ENCODE results near the gene ZSCAN21. TPM values are rescaled to one million over a fixed set of nuclear protein-coding genes. Genes with fewer than 3 reads are reported as not detected.

Gene ZSCAN21
- total and polyA plus RNA-seq, 4 donors, result 10.3 to 27.7 (median 19.2) TPM

DNA sequence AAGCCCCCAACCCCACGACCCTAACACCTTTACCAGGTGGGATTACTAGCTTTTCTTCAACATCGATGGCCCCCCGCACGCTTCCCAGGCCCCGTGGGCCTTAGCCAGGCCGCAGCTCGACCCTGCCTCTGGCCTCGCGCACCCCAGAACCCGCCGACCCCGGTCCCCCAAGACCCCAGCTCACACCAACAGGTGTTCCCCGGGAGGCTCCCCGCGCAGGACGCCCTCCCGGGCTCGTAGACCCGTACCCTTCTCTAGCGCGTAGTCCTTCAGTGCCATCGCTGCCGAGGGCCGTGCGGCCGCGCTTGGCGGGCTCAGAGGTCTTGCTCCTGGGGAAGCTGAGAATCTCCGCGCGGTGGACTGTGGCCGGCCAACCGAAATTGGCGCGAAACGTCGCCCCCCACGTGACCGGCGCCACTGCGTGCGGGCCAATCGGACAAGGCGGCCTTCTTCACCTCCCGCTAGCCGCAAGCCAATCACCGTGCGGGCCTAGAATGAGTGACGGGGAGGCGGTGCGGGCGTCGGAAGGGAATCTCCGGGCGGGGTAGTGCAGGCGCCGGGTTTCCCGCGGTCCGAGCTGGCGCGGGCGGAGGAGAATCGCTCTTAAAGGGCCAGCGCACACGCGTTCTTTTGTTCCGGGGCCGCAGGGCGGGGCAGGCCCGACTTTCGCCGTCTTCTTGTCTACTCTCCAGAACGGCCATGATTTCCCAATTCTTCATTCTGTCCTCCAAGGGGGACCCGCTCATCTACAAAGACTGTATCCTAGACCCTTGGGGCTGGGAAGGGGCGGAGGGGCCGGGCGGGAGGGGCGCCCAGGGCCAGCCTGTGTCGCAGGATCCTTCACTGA is 51.7 kb downstream of the ZSCAN21 start, which contains the start of the genes AP4M1 and MCM7:
Gene AP4M1, plus strand, starts transcription at position 628 of the 847 bp plus-strand sequence. Its CDS starts 72 bp downstream, at position 700.
Gene MCM7, minus strand, starts transcription at position 382 of the 847 bp plus-strand sequence. Its CDS starts 103 bp downstream, at position 279.
- H3K27me3 ChIP-seq (ENCODE audit: control insufficient read depth, insufficient read depth, low read length), result no peaks in the 10 kb centered on the region
- H3K27ac ChIP-seq (ENCODE audit: low read depth, low read length), result peak within 1 kb of the TSS; percentile 94
- under 1% methylated on average over 70 of the region's 80 CpGs for WGBS (ENCODE audit: insufficient coverage)
- DNase-seq (ENCODE audit: low read depth in 4 of 6, low spot score in 6 of 6), result peak; percentile 91 to 99 (median 98)
- H3K36me3 ChIP-seq (ENCODE audit: control insufficient read depth, insufficient read depth, low read length), result peaks cover 67% of the 10 kb centered on the region
- H3K9me3 ChIP-seq (ENCODE audit: control insufficient read depth, insufficient read depth, low read length), result no peaks in the 10 kb centered on the region
- H3K4me1 ChIP-seq (ENCODE audit: control insufficient read depth, insufficient read depth, low read length), result peaks cover 32% of the 10 kb centered on the region
- peak within 1 kb of the TSS; percentile 79 for H3K4me3 ChIP-seq (ENCODE audit: low read depth, low read length)

GRCh38 chr7:100102950-100103840 is 53.6 kb downstream of the ZSCAN21 start:
- no peaks in the 10 kb centered on the region for H3K9me3 ChIP-seq (ENCODE audit: control insufficient read depth, insufficient read depth, low read length)
- no peak overlapping the region for H3K4me3 ChIP-seq (ENCODE audit: low read depth, low read length)
- 86% methylated on average over 12 of the region's 17 CpGs for WGBS (ENCODE audit: insufficient coverage)
- H3K27me3 ChIP-seq (ENCODE audit: control insufficient read depth, insufficient read depth, low read length), result no peaks in the 10 kb centered on the region
- H3K4me1 ChIP-seq (ENCODE audit: control insufficient read depth, insufficient read depth, low read length), result peaks cover 31% of the 10 kb centered on the region
- no peak for DNase-seq (ENCODE audit: low read depth in 4 of 6, low spot score in 6 of 6)
- peaks cover 67% of the 10 kb centered on the region for H3K36me3 ChIP-seq (ENCODE audit: control insufficient read depth, insufficient read depth, low read length)
- H3K27ac ChIP-seq (ENCODE audit: low read depth, low read length), result no peak overlapping the region

DNA sequence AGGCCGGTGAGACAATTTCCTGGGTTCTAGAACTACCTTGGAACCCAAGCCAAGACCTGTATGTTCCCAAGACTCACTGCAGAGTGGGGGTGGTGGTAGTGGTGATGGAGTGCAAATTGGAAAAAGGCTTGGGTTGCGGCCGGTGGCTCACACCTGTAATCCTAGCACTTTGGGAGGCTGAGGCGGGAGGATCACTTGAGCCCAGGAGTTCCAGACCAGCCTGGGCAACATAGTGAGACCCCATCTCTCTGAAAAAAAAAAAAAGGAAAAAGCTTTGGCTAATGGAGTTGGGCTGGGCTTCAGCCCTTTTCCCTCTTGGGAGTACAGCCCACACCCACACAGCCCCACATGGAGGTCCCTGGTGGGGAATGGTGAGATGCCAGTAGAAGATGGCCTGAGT is 56.0 kb downstream of the ZSCAN21 start:
- no peak for DNase-seq (ENCODE audit: low read depth in 4 of 6, low spot score in 6 of 6)
- no peak overlapping the region for H3K4me3 ChIP-seq (ENCODE audit: low read depth, low read length)
- WGBS (ENCODE audit: insufficient coverage), result 100% methylated on average over 3 of the region's 4 CpGs
- H3K27ac ChIP-seq (ENCODE audit: low read depth, low read length), result no peak overlapping the region
- H3K27me3 ChIP-seq (ENCODE audit: control insufficient read depth, insufficient read depth, low read length), result no peaks in the 10 kb centered on the region
- peaks cover 18% of the 10 kb centered on the region for H3K4me1 ChIP-seq (ENCODE audit: control insufficient read depth, insufficient read depth, low read length)
- H3K36me3 ChIP-seq (ENCODE audit: control insufficient read depth, insufficient read depth, low read length), result peaks cover 77% of the 10 kb centered on the region
- H3K9me3 ChIP-seq (ENCODE audit: control insufficient read depth, insufficient read depth, low read length), result no peaks in the 10 kb centered on the region

DNA sequence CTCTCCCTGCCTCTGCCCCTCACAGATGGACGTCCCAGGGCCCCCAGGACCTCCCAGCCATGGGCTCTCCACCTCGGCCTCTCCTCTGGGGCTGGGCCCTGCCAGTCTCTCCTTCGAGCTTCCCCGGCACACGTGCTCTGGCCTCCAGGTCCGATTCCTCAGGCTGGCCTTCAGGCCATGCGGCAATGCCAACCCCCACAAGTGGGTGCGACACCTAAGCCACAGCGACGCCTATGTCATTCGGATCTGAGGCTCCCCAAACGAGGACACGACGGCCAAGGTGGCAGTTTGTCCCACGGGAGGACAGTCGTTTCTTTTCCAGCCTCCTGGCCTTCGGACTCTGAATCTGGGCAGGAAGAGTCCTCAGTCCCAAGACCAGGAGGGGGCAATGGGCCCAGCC is 57.1 kb downstream of the ZSCAN21 start:
- 84% methylated on average over 16 of the region's 17 CpGs for WGBS (ENCODE audit: insufficient coverage)
- Histone ChIP-seq H3K27me3 (ENCODE audit: control insufficient read depth, insufficient read depth, low read length) (no peaks in the 10 kb centered on the region), H3K9me3 (ENCODE audit: control insufficient read depth, insufficient read depth, low read length) (no peaks in the 10 kb centered on the region), H3K36me3 (ENCODE audit: control insufficient read depth, insufficient read depth, low read length) (peaks cover 88% of the 10 kb centered on the region), H3K4me3 (ENCODE audit: low read depth, low read length) (no peak overlapping the region), H3K4me1 (ENCODE audit: control insufficient read depth, insufficient read depth, low read length) (peaks cover 15% of the 10 kb centered on the region), H3K27ac (ENCODE audit: low read depth, low read length) (no peak overlapping the region)
- no peak for DNase-seq (ENCODE audit: low read depth in 4 of 6, low spot score in 6 of 6)

GRCh38 chr7:100107125-100107737 is 57.7 kb downstream of the ZSCAN21 start:
- peaks cover 94% of the 10 kb centered on the region for H3K36me3 ChIP-seq (ENCODE audit: control insufficient read depth, insufficient read depth, low read length)
- no peak overlapping the region for H3K27ac ChIP-seq (ENCODE audit: low read depth, low read length)
- DNase-seq (ENCODE audit: low read depth in 4 of 6, low spot score in 6 of 6), result no peak
- H3K27me3 ChIP-seq (ENCODE audit: control insufficient read depth, insufficient read depth, low read length), result no peaks in the 10 kb centered on the region
- no peak overlapping the region for H3K4me3 ChIP-seq (ENCODE audit: low read depth, low read length)
- H3K4me1 ChIP-seq (ENCODE audit: control insufficient read depth, insufficient read depth, low read length), result peaks cover 9% of the 10 kb centered on the region
- 89% methylated on average over 23 of the region's 25 CpGs for WGBS (ENCODE audit: insufficient coverage)
- no peaks in the 10 kb centered on the region for H3K9me3 ChIP-seq (ENCODE audit: control insufficient read depth, insufficient read depth, low read length)

GRCh38 chr7:100107890-100108289 is 58.3 kb downstream of the ZSCAN21 start:
- Histone ChIP-seq H3K4me3 (ENCODE audit: low read depth, low read length) (no peak overlapping the region), H3K27ac (ENCODE audit: low read depth, low read length) (no peak overlapping the region), H3K4me1 (ENCODE audit: control insufficient read depth, insufficient read depth, low read length) (peaks cover 3% of the 10 kb centered on the region), H3K9me3 (ENCODE audit: control insufficient read depth, insufficient read depth, low read length) (no peaks in the 10 kb centered on the region), H3K36me3 (ENCODE audit: control insufficient read depth, insufficient read depth, low read length) (peaks cover 100% of the 10 kb centered on the region), H3K27me3 (ENCODE audit: control insufficient read depth, insufficient read depth, low read length) (no peaks in the 10 kb centered on the region)
- DNase-seq (ENCODE audit: low read depth in 4 of 6, low spot score in 6 of 6), result no peak
- 81% methylated on average over 11 of the region's 11 CpGs for WGBS (ENCODE audit: insufficient coverage)

GRCh38 chr7:100109521-100110163 is 60.1 kb downstream of the ZSCAN21 start:
- no peak overlapping the region for H3K4me3 ChIP-seq (ENCODE audit: low read depth, low read length)
- H3K36me3 ChIP-seq (ENCODE audit: control insufficient read depth, insufficient read depth, low read length), result peaks cover 100% of the 10 kb centered on the region
- 83% methylated on average over 12 of the region's 12 CpGs for WGBS (ENCODE audit: insufficient coverage)
- H3K4me1 ChIP-seq (ENCODE audit: control insufficient read depth, insufficient read depth, low read length), result no peaks in the 10 kb centered on the region
- no peaks in the 10 kb centered on the region for H3K9me3 ChIP-seq (ENCODE audit: control insufficient read depth, insufficient read depth, low read length)
- no peaks in the 10 kb centered on the region for H3K27me3 ChIP-seq (ENCODE audit: control insufficient read depth, insufficient read depth, low read length)
- no peak overlapping the region for H3K27ac ChIP-seq (ENCODE audit: low read depth, low read length)
- DNase-seq (ENCODE audit: low read depth in 4 of 6, low spot score in 6 of 6), result no peak

- Histone ChIP-seq H3K27ac (ENCODE audit: low read depth, low read length) (no peak overlapping the region), H3K36me3 (ENCODE audit: control insufficient read depth, insufficient read depth, low read length) (peaks cover 93% of the 10 kb centered on the region), H3K9me3 (ENCODE audit: control insufficient read depth, insufficient read depth, low read length) (no peaks in the 10 kb centered on the region), H3K27me3 (ENCODE audit: control insufficient read depth, insufficient read depth, low read length) (no peaks in the 10 kb centered on the region), H3K4me3 (ENCODE audit: low read depth, low read length) (no peak overlapping the region), H3K4me1 (ENCODE audit: control insufficient read depth, insufficient read depth, low read length) (no peaks in the 10 kb centered on the region)
- WGBS (ENCODE audit: insufficient coverage), result 94% methylated on average over 6 of the region's 7 CpGs
- DNase-seq (ENCODE audit: low read depth in 4 of 6, low spot score in 6 of 6), result no peak
These were observed 61.6 kb downstream of the ZSCAN21 start for GRCh38 chr7:100111156-100111555.

- DNase-seq (ENCODE audit: low read depth in 4 of 6, low spot score in 6 of 6), result no peak
- Histone ChIP-seq H3K4me1 (ENCODE audit: control insufficient read depth, insufficient read depth, low read length) (no peaks in the 10 kb centered on the region), H3K9me3 (ENCODE audit: control insufficient read depth, insufficient read depth, low read length) (no peaks in the 10 kb centered on the region), H3K36me3 (ENCODE audit: control insufficient read depth, insufficient read depth, low read length) (peaks cover 91% of the 10 kb centered on the region), H3K27me3 (ENCODE audit: control insufficient read depth, insufficient read depth, low read length) (no peaks in the 10 kb centered on the region), H3K4me3 (ENCODE audit: low read depth, low read length) (no peak overlapping the region), H3K27ac (ENCODE audit: low read depth, low read length) (no peak overlapping the region)
- 95% methylated on average over 6 of the region's 13 CpGs for WGBS (ENCODE audit: insufficient coverage)
These were observed 62.3 kb downstream of the ZSCAN21 start for GRCh38 chr7:100111914-100112313.

Data from spinal cord (tissue), 10 donors.